ENCODE data around the gene PDIA5.
A peak's percentile ranks its signal among the peaks of the same experiment; 100 is the strongest.

PDIA5 gene

GRCh38 chr3:123168605-123169004 is 101.8 kb downstream of the PDIA5 start:
- no peak for DNase-seq (ENCODE audit: low spot score in 2 of 2)
- peaks cover 17% of the 10 kb centered on the region for H3K36me3 Mint-ChIP-seq

GRCh38 chr3:123169492-123169929 is 102.7 kb downstream of the PDIA5 start:
- no peak for DNase-seq (ENCODE audit: low spot score in 2 of 2)
- Mint-ChIP-seq H3K27me3 (no peaks in the 10 kb centered on the region), H3K36me3 (peaks cover 12% of the 10 kb centered on the region), H3K4me1 (no peaks in the 10 kb centered on the region), H3K9me3 (peaks cover 6% of the 10 kb centered on the region), H3K4me3 (no peak overlapping the region), H3K27ac (no peak overlapping the region)
- ATAC-seq (ENCODE audit: low read depth): no peak

More at GRCh38 chr3:123168605-123169004, 101.8 kb downstream of the PDIA5 start:
- H3K9me3 Mint-ChIP-seq: peaks cover 6% of the 10 kb centered on the region
- no peak overlapping the region for H3K27ac Mint-ChIP-seq
- H3K4me3 Mint-ChIP-seq: no peak overlapping the region
- ATAC-seq (ENCODE audit: low read depth): no peak
- no peaks in the 10 kb centered on the region for H3K27me3 Mint-ChIP-seq
- H3K4me1 Mint-ChIP-seq: no peaks in the 10 kb centered on the region

GRCh38 chr3:123169930-123170329 is 103.1 kb downstream of the PDIA5 start:
- Mint-ChIP-seq H3K36me3 (peaks cover 11% of the 10 kb centered on the region), H3K4me3 (no peak overlapping the region), H3K4me1 (no peaks in the 10 kb centered on the region), H3K27ac (no peak overlapping the region), H3K27me3 (no peaks in the 10 kb centered on the region), H3K9me3 (peaks cover 5% of the 10 kb centered on the region)
- DNase-seq (ENCODE audit: low spot score in 2 of 2) (no peak), ATAC-seq (ENCODE audit: low read depth) (no peak)

GRCh38 chr3:123180791-123181190 is 114.0 kb downstream of the PDIA5 start:
- Mint-ChIP-seq H3K4me1 (no peaks in the 10 kb centered on the region), H3K4me3 (no peak overlapping the region), H3K27ac (no peak overlapping the region), H3K9me3 (peaks cover 9% of the 10 kb centered on the region), H3K36me3 (peaks cover 3% of the 10 kb centered on the region), H3K27me3 (no peaks in the 10 kb centered on the region)
- DNase-seq (ENCODE audit: low spot score in 2 of 2): no peak
- ATAC-seq (ENCODE audit: low read depth): no peak

- Mint-ChIP-seq H3K4me3 (no peak overlapping the region), H3K36me3 (peaks cover 3% of the 10 kb centered on the region), H3K27ac (no peak overlapping the region), H3K4me1 (no peaks in the 10 kb centered on the region), H3K9me3 (peaks cover 9% of the 10 kb centered on the region), H3K27me3 (peaks cover 2% of the 10 kb centered on the region)
- ATAC-seq (ENCODE audit: low read depth): no peak
- no peak for DNase-seq (ENCODE audit: low spot score in 2 of 2)
Observed at GRCh38 chr3:123186695-123187094, 119.9 kb downstream of the PDIA5 start.

GRCh38 chr3:123188058-123188457 is 121.2 kb downstream of the PDIA5 start:
- Mint-ChIP-seq H3K27ac (no peak overlapping the region), H3K4me1 (no peaks in the 10 kb centered on the region), H3K36me3 (peaks cover 2% of the 10 kb centered on the region), H3K4me3 (no peak overlapping the region), H3K27me3 (peaks cover 2% of the 10 kb centered on the region), H3K9me3 (peaks cover 5% of the 10 kb centered on the region)
- DNase-seq (ENCODE audit: low spot score in 2 of 2): no peak
- no peak for ATAC-seq (ENCODE audit: low read depth)

GRCh38 chr3:123193448-123194101 is 126.8 kb downstream of the PDIA5 start:
- Mint-ChIP-seq H3K27ac (no peak overlapping the region), H3K4me3 (no peak overlapping the region), H3K27me3 (no peaks in the 10 kb centered on the region), H3K36me3 (peaks cover 2% of the 10 kb centered on the region), H3K9me3 (peaks cover 5% of the 10 kb centered on the region), H3K4me1 (no peaks in the 10 kb centered on the region)
- no peak for ATAC-seq (ENCODE audit: low read depth)
- DNase-seq (ENCODE audit: low spot score in 2 of 2): no peak

- Mint-ChIP-seq H3K27ac (no peak overlapping the region), H3K4me1 (no peaks in the 10 kb centered on the region), H3K36me3 (peaks cover 5% of the 10 kb centered on the region), H3K9me3 (peaks cover 7% of the 10 kb centered on the region), H3K4me3 (no peak overlapping the region), H3K27me3 (no peaks in the 10 kb centered on the region)
- DNase-seq (ENCODE audit: low spot score in 2 of 2): no peak
- no peak for ATAC-seq (ENCODE audit: low read depth)
Observed at GRCh38 chr3:123194552-123194951, 127.7 kb downstream of the PDIA5 start.

GRCh38 chr3:123198372-123198771 is 131.5 kb downstream of the PDIA5 start:
- H3K9me3 Mint-ChIP-seq: peaks cover 7% of the 10 kb centered on the region
- H3K4me3 Mint-ChIP-seq: no peak overlapping the region
- ATAC-seq (ENCODE audit: low read depth): no peak
- H3K36me3 Mint-ChIP-seq: peaks cover 5% of the 10 kb centered on the region
- DNase-seq (ENCODE audit: low spot score in 2 of 2): no peak
- peaks cover 11% of the 10 kb centered on the region for H3K4me1 Mint-ChIP-seq
- no peaks in the 10 kb centered on the region for H3K27me3 Mint-ChIP-seq
- no peak overlapping the region for H3K27ac Mint-ChIP-seq

GRCh38 chr3:123201223-123201556 is 134.4 kb downstream of the PDIA5 start:
- peak overlapping the region; percentile 88 for H3K4me3 Mint-ChIP-seq

GRCh38 chr3:123201557-123202427 is 135.0 kb downstream of the PDIA5 start, which contains the start of gene SEC22A:
Gene SEC22A, plus strand, starts transcription at chr3:123201943. Its CDS starts 7,275 bp downstream, at chr3:123209218.
- DNase-seq (ENCODE audit: low spot score in 2 of 2) (peak; percentile 85 to 89), ATAC-seq (ENCODE audit: low read depth) (peak; percentile 89)
- Mint-ChIP-seq H3K4me3 (peak within 1 kb of the TSS; percentile 88), H3K27ac (peak within 1 kb of the TSS; percentile 94), H3K27me3 (no peaks in the 10 kb centered on the region), H3K4me1 (peaks cover 15% of the 10 kb centered on the region), H3K36me3 (peaks cover 5% of the 10 kb centered on the region), H3K9me3 (peaks cover 7% of the 10 kb centered on the region)

More at GRCh38 chr3:123201223-123201556, 134.4 kb downstream of the PDIA5 start:
- Mint-ChIP-seq H3K27me3 (no peaks in the 10 kb centered on the region), H3K27ac (peak overlapping the region; percentile 94), H3K36me3 (peaks cover 5% of the 10 kb centered on the region), H3K4me1 (peaks cover 15% of the 10 kb centered on the region), H3K9me3 (peaks cover 7% of the 10 kb centered on the region)
- DNase-seq (ENCODE audit: low spot score in 2 of 2) (no peak), ATAC-seq (ENCODE audit: low read depth) (no peak)

GRCh38 chr3:123202451-123202850 is 135.6 kb downstream of the PDIA5 start:
- Mint-ChIP-seq H3K36me3 (peaks cover 3% of the 10 kb centered on the region), H3K4me1 (peaks cover 15% of the 10 kb centered on the region), H3K27ac (peak overlapping the region; percentile 94), H3K4me3 (peak overlapping the region; percentile 88), H3K27me3 (no peaks in the 10 kb centered on the region), H3K9me3 (peaks cover 4% of the 10 kb centered on the region)
- ATAC-seq (ENCODE audit: low read depth): no peak
- DNase-seq (ENCODE audit: low spot score in 2 of 2): peak in 1 of 2 donors; percentile 14
